SK-N-SH (cell line): Measurements from ENCODE around the gene KRTAP9-4. TPM values are rescaled to one million over a fixed set of nuclear protein-coding genes. Genes with fewer than 3 reads are reported as not detected.
"Not testable (repeated sequence)": the region's sequence is repeated elsewhere in the genome, so short reads cannot be mapped to it uniquely, and the experiment has no call there.

Experiments
- CTCF ChIA-PET: fragments of 300-600, 350-600 bp; formaldehyde crosslinking; extraction: SDS; loops from one replicate; lab custom pipeline; 2021; lab: Yijun Ruan, JAX
- POLR2A ChIA-PET: fragments of 350-600 bp; sonication (Branson Sonifier 250); formaldehyde crosslinking; extraction: SDS; loops from one replicate; lab custom pipeline; 2020; ENCODE audit warnings: antibody characterized with exemption, inconsistent platforms; lab: Yijun Ruan, JAX
- DNase-seq: peaks from one replicate; pipeline ENCODE4 v3.0.0; 2012
- H2AFZ ChIP-seq: fragments of 200-600 bp; sonication (generic); 2 replicates; pipeline ENCODE4 v1.8.1; 2016; ENCODE audit warnings: antibody characterized with exemption, mild to moderate bottlenecking, low read depth
- H3F3A ChIP-seq: fragments of 200-600 bp; sonication (generic); replicated peaks from 2 replicates; pipeline ENCODE3; 2016; ENCODE audit warnings: antibody characterized with exemption, mild to moderate bottlenecking; ENCODE audit not compliant: insufficient read depth
- H3K27ac ChIP-seq, 2 experiments: fragments of 200-500 bp in 1 of 2; fragments of 200-600 bp in 1 of 2; sonication (Bioruptor generic) in 1 of 2; sonication (generic), shearing (Covaris generic) in 1 of 2; 2 replicates each; pipeline versions ENCODE4 v1.5.1 to v1.6.1; 2014 to 2016; ENCODE audit warnings: low read depth in 2 of 2, inconsistent platforms in 1 of 2, low read length in 1 of 2, mild to moderate bottlenecking in 1 of 2, mixed read lengths in 1 of 2
- H3K27me3 ChIP-seq: fragments of 200-600 bp; sonication (generic), shearing (Covaris generic); 2 replicates; pipeline ENCODE4 v1.6.1; 2016; ENCODE audit warnings: mixed run types; ENCODE audit not compliant: insufficient read depth
- H3K36me3 ChIP-seq, 2 experiments: fragments of 200-500 bp in 1 of 2; fragments of 200-600 bp in 1 of 2; sonication (Bioruptor generic) in 1 of 2; sonication (generic) in 1 of 2; replicated peaks in 1 of 2; 2 replicates each; pipeline versions ENCODE3 to v1.5.1; 2014 to 2016; ENCODE audit warnings: low read length in 1 of 2, mild to moderate bottlenecking in 1 of 2; ENCODE audit not compliant: insufficient read depth in 2 of 2, control insufficient read depth in 1 of 2
- H3K4me1 ChIP-seq, 2 experiments: fragments of 200-500 bp in 1 of 2; fragments of 200-600 bp in 1 of 2; sonication (Bioruptor generic) in 1 of 2; sonication (generic), shearing (Covaris generic) in 1 of 2; 2 replicates each; pipeline versions ENCODE4 v1.5.1 to v1.6.1; 2014 to 2016; ENCODE audit warnings: low read depth in 1 of 2, low read length in 1 of 2, mixed run types in 1 of 2; ENCODE audit not compliant: insufficient read depth in 2 of 2, control insufficient read depth in 1 of 2
- H3K4me2 ChIP-seq: fragments of 200-600 bp; sonication (generic), shearing (Covaris generic); 2 replicates; pipeline ENCODE4 v1.6.1; 2017; ENCODE audit warnings: mixed run types
- H3K4me3 ChIP-seq, 2 experiments: fragments of 200-500 bp in 1 of 2; fragments of 200-600 bp in 1 of 2; sonication (Bioruptor generic) in 1 of 2; sonication (generic), shearing (Covaris generic) in 1 of 2; 2 replicates each; pipeline versions ENCODE4 v1.5.1 to v1.8.1; 2014 to 2016; ENCODE audit warnings: low read depth in 2 of 2, inconsistent platforms in 1 of 2, low read length in 1 of 2, mild to moderate bottlenecking in 1 of 2, mixed read lengths in 1 of 2, moderate library complexity in 1 of 2
- H3K79me2 ChIP-seq: fragments of 200-600 bp; sonication (generic); 2 replicates; pipeline ENCODE4 v1.8.1; 2017; ENCODE audit warnings: mild to moderate bottlenecking; ENCODE audit not compliant: insufficient read depth
- H3K9ac ChIP-seq: fragments of 200-600 bp; sonication (generic); 2 replicates; pipeline ENCODE4 v1.6.1; 2017; ENCODE audit warnings: mixed run types
- H3K9me2 ChIP-seq: fragments of 200-600 bp; sonication (generic); 2 replicates; pipeline ENCODE4 v1.6.1; 2017; ENCODE audit warnings: mixed run types
- H3K9me3 ChIP-seq: fragments of 200-600 bp; sonication (generic); 2 replicates; pipeline ENCODE4 v1.6.1; 2017; ENCODE audit warnings: mixed run types, mild to moderate bottlenecking, moderate library complexity
- H4K20me1 ChIP-seq: fragments of 200-600 bp; sonication (generic); 2 replicates; pipeline ENCODE4 v1.6.1; 2017; ENCODE audit warnings: mild to moderate bottlenecking, mixed run types; ENCODE audit not compliant: insufficient read depth
- CHD2 ChIP-seq: fragments of 150-350 bp; IDR thresholded peaks from 2 replicates; pipeline ENCODE4 v1.6.1; 2018; ENCODE audit warnings: low read length; ENCODE audit not compliant: partially characterized antibody
- EP300 ChIP-seq, 2 experiments: IDR thresholded peaks; 2 replicates each; pipeline versions ENCODE4 v1.4.0 to v1.6.1; 2012; ENCODE audit warnings: borderline replicate concordance in 1 of 2, low read depth in 1 of 2, low read length in 1 of 2
- IRF3 ChIP-seq: fragments of 150-350 bp; IDR thresholded peaks from 2 replicates; pipeline ENCODE4 v1.6.1; 2016; ENCODE audit warnings: mild to moderate bottlenecking, low read depth, low read length
- MEF2A ChIP-seq: IDR thresholded peaks from 2 replicates; pipeline ENCODE4 v1.4.0; 2012; ENCODE audit warnings: low read depth, borderline replicate concordance
- NRF1 ChIP-seq: IDR thresholded peaks from 2 replicates; pipeline ENCODE4 v1.6.1; 2012; ENCODE audit warnings: low read depth, mild to moderate bottlenecking, low read length
- SIN3A ChIP-seq: IDR thresholded peaks from 2 replicates; pipeline ENCODE4 v1.6.1; 2012; ENCODE audit warnings: low read depth, mild to moderate bottlenecking, low read length, moderate library complexity, borderline replicate concordance
- TAF1 ChIP-seq: IDR thresholded peaks from 2 replicates; pipeline ENCODE4 v1.6.1; 2012; ENCODE audit warnings: low read depth, mild to moderate bottlenecking, low read length, moderate library complexity, borderline replicate concordance
- WGBS: methylation state at CpG from one replicate; pipeline ENCODE4 v1.1.6; 2017; ENCODE audit warnings: low lambda C conversion rate; 5-methylcytosine and 5-hydroxymethylcytosine counted together
- polyA plus RNA-seq, 3 experiments: library from polyadenylated mRNA; depleted of rRNA; stranded (reverse); fragments of >200 nt; gene quantifications; 2 replicates each; pipeline ENCODE4 v1.2.3, GENCODE V29; 2012

The KRTAP9-4 gene
- polyA plus RNA-seq, 1 of the 3 experiments (the other 2 are of a cell fraction), result not detected

GRCh38 chr17:41226051-41226450 lies 23.4 kb upstream of the KRTAP9-4 start:
- H3K4me3 ChIP-seq, result no peak overlapping the region
- DNase-seq, result no peak
- H3K27ac ChIP-seq, result no peak overlapping the region
- POLR2A ChIA-PET, result no interaction called here
- no peaks in the 10 kb centered on the region for H3K9me2 ChIP-seq
- no peaks in the 10 kb centered on the region for H4K20me1 ChIP-seq
- no peaks in the 10 kb centered on the region for H3F3A ChIP-seq
- H2AFZ ChIP-seq, result no peak overlapping the region
- 26% methylated on average over 6 of the region's 6 CpGs for WGBS
- H3K36me3 ChIP-seq, result no peaks in the 10 kb centered on the region
- CTCF ChIA-PET, result interaction anchor here (0.6 to 0.7 kb wide), 2 partner anchors 140 to 502 kb away, joined by 3 to 4 read pairs; no protein-coding TSS in a partner anchor
- H3K4me1 ChIP-seq, result no peaks in the 10 kb centered on the region
- H3K9me3 ChIP-seq, result no peaks in the 10 kb centered on the region
- no peak overlapping the region for H3K9ac ChIP-seq
- peaks cover 22% of the 10 kb centered on the region; the same call in 1 of the 2 replicates for H3K27me3 ChIP-seq
- no peak overlapping the region for H3K4me2 ChIP-seq
- H3K79me2 ChIP-seq, result no peaks in the 10 kb centered on the region
- no peak for TF ChIP-seq TAF1
- no peak for TF ChIP-seq NRF1
- no peak for TF ChIP-seq IRF3
- TF ChIP-seq EP300 (IDR thresholded peaks at IDR 0.05; ENCODE audit: borderline replicate concordance in 1 of 2, low read depth in 1 of 2, low read length in 1 of 2), result no peak
- TF ChIP-seq MEF2A, result no peak
- TF ChIP-seq, all 33 proteins: peak for 0

- H2AFZ ChIP-seq, H3K79me2 ChIP-seq, H3K9me2 ChIP-seq, H3F3A ChIP-seq, H3K4me1 ChIP-seq, CTCF ChIA-PET, H4K20me1 ChIP-seq, H3K27ac ChIP-seq, H3K36me3 ChIP-seq, H3K4me2 ChIP-seq, H3K4me3 ChIP-seq, H3K9me3 ChIP-seq, DNase-seq, POLR2A ChIA-PET, H3K9ac ChIP-seq: not testable (repeated sequence)
- peaks cover 22% of the 10 kb centered on the region; the same call in 1 of the 2 replicates for H3K27me3 ChIP-seq
- WGBS, result no CpG with 5 or more reads among the region's 4 CpGs
These were observed 22.8 kb upstream of the KRTAP9-4 start, which contains the start of gene KRTAP9-2 for GRCh38 chr17:41226598-41227095. Gene KRTAP9-2 (plus strand): TSS chr17:41226648. CDS start chr17:41226655, 7 bp downstream.

GRCh38 chr17:41230094-41230493 lies 19.4 kb upstream of the KRTAP9-4 start:
- Histone ChIP-seq H3K36me3 (no peaks in the 10 kb centered on the region), H2AFZ (no peak overlapping the region), H3K9me3 (no peaks in the 10 kb centered on the region), H3K27ac (no peak overlapping the region), H3K4me2 (no peak overlapping the region), H3F3A (no peaks in the 10 kb centered on the region), H4K20me1 (no peaks in the 10 kb centered on the region), H3K79me2 (no peaks in the 10 kb centered on the region), H3K9me2 (no peaks in the 10 kb centered on the region), H3K4me1 (no peaks in the 10 kb centered on the region), H3K9ac (no peak overlapping the region), H3K4me3 (no peak overlapping the region), H3K27me3 (peaks cover 42% of the 10 kb centered on the region; the same call in 1 of the 2 replicates)
- no peak for TF ChIP-seq CHD2
- TF ChIP-seq MEF2A, result no peak
- TF ChIP-seq SIN3A, result no peak
- TF ChIP-seq IRF3, result no peak
- ChIA-PET POLR2A (no interaction called here), CTCF (no interaction called here)
- DNase-seq, result no peak
